Measurements from ENCODE around the gene OR4K2. TPM values are rescaled to one million over a fixed set of nuclear protein-coding genes. Genes with fewer than 3 reads are reported as not detected.

Gene OR4K2
- total RNA-seq, 5 donors from 2014 or later (not counting 1 experiment from before 2014, with no cell fraction given), result not detected

Other genes with a start within 250 kb of the OR4K2 start
- not detected for gene OR11H2, start 161.3 kb upstream of the OR4K2 start, total RNA-seq
- gene OR4Q3, start 131.6 kb upstream of the OR4K2 start, total RNA-seq, result not detected
- gene OR4M1, start 101.6 kb upstream of the OR4K2 start, total RNA-seq, result not detected
- not detected for gene OR4N2, start 71.4 kb upstream of the OR4K2 start, total RNA-seq
- not detected for gene OR4K5, start 45.5 kb downstream of the OR4K2 start, total RNA-seq
- not detected for gene OR4K1, start 55.8 kb downstream of the OR4K2 start, total RNA-seq
- gene OR4K15, start 100.4 kb downstream of the OR4K2 start, total RNA-seq, result not detected
- gene OR4Q2, start 127.0 kb downstream of the OR4K2 start, total RNA-seq, result not detected
- not detected for gene OR4K14, start 144.2 kb downstream of the OR4K2 start, total RNA-seq
- not detected for gene OR4K13, start 160.9 kb downstream of the OR4K2 start, total RNA-seq
- not detected for gene OR4L1, start 184.9 kb downstream of the OR4K2 start, total RNA-seq
- gene OR4K17, start 235.6 kb downstream of the OR4K2 start, total RNA-seq, result not detected

Measured in T-cell (primary cell).